Tibial nerve (tissue), 3 donors: ENCODE measurements around the gene BRSK2.

Source experiments
- POLR2A ChIP-seq, 2 donors: fragments of 450-650 bp; IDR thresholded peaks; one replicate each; pipeline ENCODE4 v1.6.1; 2017; ENCODE audit warnings: antibody characterized with exemption in 2 of 2, mild to moderate bottlenecking in 2 of 2, moderate library complexity in 2 of 2
- TF ChIP-seq, protein P1 (sequence below), 5 experiments: fragments of 200-600 bp in 3 of 5; fragments of 450-650 bp in 2 of 5; sonication (generic) in 3 of 5; IDR thresholded peaks; one replicate each; pipeline ENCODE4 v1.5.1; 2016 to 2019; ENCODE audit warnings: antibody characterized with exemption in 5 of 5, mild to moderate bottlenecking in 3 of 5, moderate library complexity in 2 of 5

DNA sequence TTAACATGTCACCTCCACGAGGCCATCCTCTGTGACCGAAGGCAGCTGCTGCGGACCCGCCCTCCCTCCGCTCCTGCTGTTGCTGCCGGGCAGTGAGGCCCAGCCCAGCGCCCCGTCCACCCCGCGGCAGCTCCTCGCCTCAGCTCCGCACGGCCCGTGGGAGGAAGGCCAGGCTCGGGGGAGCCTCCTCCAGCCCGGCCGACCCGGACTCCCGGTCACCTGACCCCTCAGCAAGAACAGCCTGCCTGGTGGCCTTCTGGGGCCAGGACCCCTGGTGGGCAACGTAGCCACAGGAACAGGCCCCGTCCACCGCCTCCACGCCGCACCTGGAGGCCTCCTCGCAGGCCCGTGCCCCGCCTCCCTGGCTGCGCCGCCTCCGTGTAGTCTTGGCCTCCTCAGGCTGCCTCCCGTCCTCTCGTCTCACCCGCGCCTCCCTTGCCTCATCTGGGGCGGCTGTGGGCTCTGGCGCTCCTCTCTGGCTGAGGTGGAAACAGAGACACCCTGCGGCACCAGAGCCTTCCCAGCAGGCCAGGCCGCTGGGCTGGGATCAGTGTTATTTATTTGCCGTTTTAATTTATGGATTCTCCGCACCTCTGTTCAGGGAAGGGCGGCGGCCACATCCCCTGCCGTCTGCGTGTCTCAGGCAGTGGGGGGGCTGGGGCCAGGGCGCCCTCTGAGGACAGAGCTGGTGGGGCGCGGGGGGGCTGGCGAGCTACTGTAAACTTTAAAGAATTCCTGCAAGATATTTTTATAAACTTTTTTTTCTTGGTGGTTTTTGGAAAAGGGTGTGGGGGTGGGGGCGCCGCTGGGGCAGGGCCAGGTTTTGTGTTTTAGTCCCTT lies 71.5 kb downstream of the BRSK2 start:
- TF ChIP-seq, protein P1, sequence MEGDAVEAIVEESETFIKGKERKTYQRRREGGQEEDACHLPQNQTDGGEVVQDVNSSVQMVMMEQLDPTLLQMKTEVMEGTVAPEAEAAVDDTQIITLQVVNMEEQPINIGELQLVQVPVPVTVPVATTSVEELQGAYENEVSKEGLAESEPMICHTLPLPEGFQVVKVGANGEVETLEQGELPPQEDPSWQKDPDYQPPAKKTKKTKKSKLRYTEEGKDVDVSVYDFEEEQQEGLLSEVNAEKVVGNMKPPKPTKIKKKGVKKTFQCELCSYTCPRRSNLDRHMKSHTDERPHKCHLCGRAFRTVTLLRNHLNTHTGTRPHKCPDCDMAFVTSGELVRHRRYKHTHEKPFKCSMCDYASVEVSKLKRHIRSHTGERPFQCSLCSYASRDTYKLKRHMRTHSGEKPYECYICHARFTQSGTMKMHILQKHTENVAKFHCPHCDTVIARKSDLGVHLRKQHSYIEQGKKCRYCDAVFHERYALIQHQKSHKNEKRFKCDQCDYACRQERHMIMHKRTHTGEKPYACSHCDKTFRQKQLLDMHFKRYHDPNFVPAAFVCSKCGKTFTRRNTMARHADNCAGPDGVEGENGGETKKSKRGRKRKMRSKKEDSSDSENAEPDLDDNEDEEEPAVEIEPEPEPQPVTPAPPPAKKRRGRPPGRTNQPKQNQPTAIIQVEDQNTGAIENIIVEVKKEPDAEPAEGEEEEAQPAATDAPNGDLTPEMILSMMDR (IDR thresholded peaks at IDR 0.05) = no peak
- TF ChIP-seq POLR2A (IDR thresholded peaks at IDR 0.05) = no peak
